ENCODE results near the gene ACSL5.

Gene ACSL5

GRCh38 chr10:112373912-112374338, at the start of gene ACSL5:
Gene ACSL5, plus strand, starts transcription at chr10:112374116. Its CDS starts 20,831 bp downstream, at chr10:112394947.
- DNase-seq, result no peak

GRCh38 chr10:112327678-112328077, 46.2 kb upstream of the ACSL5 start:
- DNase-seq, result no peak

GRCh38 chr10:112330162-112330561, 43.8 kb upstream of the ACSL5 start:
- DNase-seq, result no peak

GRCh38 chr10:112330607-112331160, 43.2 kb upstream of the ACSL5 start:
- no peak for DNase-seq

GRCh38 chr10:112332022-112332421, 41.9 kb upstream of the ACSL5 start:
- DNase-seq, result no peak

- no peak for DNase-seq
Measured at GRCh38 chr10:112332509-112333228, 41.2 kb upstream of the ACSL5 start.

GRCh38 chr10:112333452-112333851, 40.5 kb upstream of the ACSL5 start:
- no peak for DNase-seq

GRCh38 chr10:112335111-112335867, 38.6 kb upstream of the ACSL5 start:
- DNase-seq, result no peak

GRCh38 chr10:112335868-112336265, 38.0 kb upstream of the ACSL5 start:
- no peak for DNase-seq

GRCh38 chr10:112336556-112337201, 37.2 kb upstream of the ACSL5 start:
- no peak for DNase-seq

GRCh38 chr10:112338957-112339356, 35.0 kb upstream of the ACSL5 start:
- DNase-seq, result no peak

- no peak for DNase-seq
Measured at GRCh38 chr10:112340601-112341000, 33.3 kb upstream of the ACSL5 start.

- no peak for DNase-seq
Measured at GRCh38 chr10:112343056-112343806, 30.7 kb upstream of the ACSL5 start.

GRCh38 chr10:112344261-112344660, 29.7 kb upstream of the ACSL5 start:
- no peak for DNase-seq

- no peak for DNase-seq
Measured at GRCh38 chr10:112345202-112345601, 28.7 kb upstream of the ACSL5 start.

- no peak for DNase-seq
Measured at GRCh38 chr10:112345743-112346142, 28.2 kb upstream of the ACSL5 start.

- DNase-seq, result no peak
Measured at GRCh38 chr10:112346774-112347173, 27.1 kb upstream of the ACSL5 start.

GRCh38 chr10:112347709-112348671, 25.9 kb upstream of the ACSL5 start:
- DNase-seq, result no peak

GRCh38 chr10:112348759-112349158, 25.2 kb upstream of the ACSL5 start:
- DNase-seq, result no peak

- no peak for DNase-seq
Measured at GRCh38 chr10:112349521-112350085, 24.3 kb upstream of the ACSL5 start.

- DNase-seq, result no peak
Measured at GRCh38 chr10:112351146-112351545, 22.8 kb upstream of the ACSL5 start.
